CD4-positive, alpha-beta T cell (primary cell): Measurements from ENCODE around the gene ZNF391. TPM values are rescaled to one million over a fixed set of nuclear protein-coding genes. Genes with fewer than 3 reads are reported as not detected.

ENCODE experiments used
- ATAC-seq: fragments of 200-7000 bp; cut with Tn5 transposase; one replicate; pipeline ENCODE4 v1.10.0; 2022; ENCODE audit warnings: mild to moderate bottlenecking; ENCODE audit not compliant: poor library complexity
- CTCF ChIA-PET: fragments of 350-600 bp; sonication (Branson Sonifier 250); formaldehyde crosslinking; loops from one replicate; lab custom pipeline; 2021; ENCODE audit warnings: antibody characterized with exemption, inconsistent platforms; lab: Charles Lee
- POLR2A ChIA-PET: fragments of 350-600 bp; sonication (Branson Sonifier 250); formaldehyde crosslinking; loops from one replicate; lab custom pipeline; 2021; ENCODE audit warnings: antibody characterized with exemption, inconsistent platforms; lab: Charles Lee
- DNase-seq, 14 experiments: peaks; one replicate each; pipeline ENCODE4 v3.0.0-alpha.2; 2013 to 2020; ENCODE audit warnings: mixed read lengths in 2 of 14
- H3K27ac ChIP-seq, 2 donors: one replicate each; pipeline versions ENCODE4 v1.5.1 to v1.7.0; 2013; ENCODE audit warnings: low read length in 2 of 2, low read depth in 1 of 2, mild to moderate bottlenecking in 1 of 2
- H3K27me3 ChIP-seq, 2 experiments: 1 replicate in 1 of 2; 2 replicates in 1 of 2; pipeline versions ENCODE4 v1.6.1 to v1.7.0; 2013; ENCODE audit warnings: low read length in 2 of 2, control low read depth in 1 of 2, mild to moderate bottlenecking in 1 of 2, moderate library complexity in 1 of 2; ENCODE audit not compliant: insufficient read depth in 2 of 2, control insufficient read depth in 1 of 2
- H3K36me3 ChIP-seq: one replicate; pipeline ENCODE4 v1.6.1; 2013; ENCODE audit warnings: low read length, control low read depth; ENCODE audit not compliant: insufficient read depth
- H3K4me1 ChIP-seq: one replicate; pipeline ENCODE4 v1.6.1; 2013; ENCODE audit warnings: low read length, control low read depth; ENCODE audit not compliant: insufficient read depth
- H3K4me3 ChIP-seq: one replicate; pipeline ENCODE4 v1.5.1; 2013; ENCODE audit warnings: mild to moderate bottlenecking, low read length, moderate library complexity
- H3K9me3 ChIP-seq, 2 experiments: 1 replicate in 1 of 2; 2 replicates in 1 of 2; pipeline versions ENCODE4 v1.6.1 to v1.7.0; 2013; ENCODE audit warnings: low read length in 2 of 2, mild to moderate bottlenecking in 2 of 2, control low read depth in 1 of 2, moderate library complexity in 1 of 2; ENCODE audit not compliant: control insufficient read depth in 1 of 2, insufficient read depth in 1 of 2
- H3K27ac Mint-ChIP-seq: one replicate; pipeline ENCODE4 v1.8.0; 2020; ENCODE audit warnings: mixed read lengths
- H3K27me3 Mint-ChIP-seq: one replicate; pipeline ENCODE4 v1.8.0; 2021; ENCODE audit warnings: mixed read lengths
- H3K36me3 Mint-ChIP-seq: one replicate; pipeline ENCODE4 v1.8.0; 2021; ENCODE audit warnings: low read depth, mixed read lengths
- H3K4me1 Mint-ChIP-seq: one replicate; pipeline ENCODE4 v1.8.0; 2021; ENCODE audit warnings: low read depth, mixed read lengths
- H3K4me3 Mint-ChIP-seq: one replicate; pipeline ENCODE4 v1.8.0; 2020; ENCODE audit warnings: mild to moderate bottlenecking, mixed read lengths
- H3K9me3 Mint-ChIP-seq: one replicate; pipeline ENCODE4 v1.8.0; 2020; ENCODE audit warnings: mixed read lengths
- intact Hi-C, 2 experiments: fragments of 100-400 bp; cut with DNase I in 1 of 2; cut with micrococcal nuclease in 1 of 2; formaldehyde crosslinking; loops; one replicate each; pipeline versions ENCODE4 v1.15.1 to v1.9.0; 2023 to 2025; cut with DNase I, micrococcal nuclease
- total RNA-seq, 174 experiments: library from RNA in 2 of 174; stranded (reverse) in 2 of 174; gene quantifications; one replicate each; pipeline ENCODE4 v1.2.3 and lab custom pipeline; 2021 to 2026
- TF ChIP-seq, protein P1 (sequence below): fragments of 200-600 bp; IDR thresholded peaks from one replicate; pipeline ENCODE4 v1.8.0; 2022; ENCODE audit warnings: antibody characterized with exemption, mild to moderate bottlenecking

The ZNF391 gene
- total RNA-seq, 2 experiments from 2014 or later: 1.6 to 1.8 TPM

GRCh38 chr6:27394073-27394472, 5.5 kb downstream of the ZNF391 start:
- no peak overlapping the region for H3K27ac Mint-ChIP-seq
- ATAC-seq (no peak), DNase-seq (no peak)
- H3K27me3 Mint-ChIP-seq: no peaks in the 10 kb centered on the region
- TF ChIP-seq, protein P1, sequence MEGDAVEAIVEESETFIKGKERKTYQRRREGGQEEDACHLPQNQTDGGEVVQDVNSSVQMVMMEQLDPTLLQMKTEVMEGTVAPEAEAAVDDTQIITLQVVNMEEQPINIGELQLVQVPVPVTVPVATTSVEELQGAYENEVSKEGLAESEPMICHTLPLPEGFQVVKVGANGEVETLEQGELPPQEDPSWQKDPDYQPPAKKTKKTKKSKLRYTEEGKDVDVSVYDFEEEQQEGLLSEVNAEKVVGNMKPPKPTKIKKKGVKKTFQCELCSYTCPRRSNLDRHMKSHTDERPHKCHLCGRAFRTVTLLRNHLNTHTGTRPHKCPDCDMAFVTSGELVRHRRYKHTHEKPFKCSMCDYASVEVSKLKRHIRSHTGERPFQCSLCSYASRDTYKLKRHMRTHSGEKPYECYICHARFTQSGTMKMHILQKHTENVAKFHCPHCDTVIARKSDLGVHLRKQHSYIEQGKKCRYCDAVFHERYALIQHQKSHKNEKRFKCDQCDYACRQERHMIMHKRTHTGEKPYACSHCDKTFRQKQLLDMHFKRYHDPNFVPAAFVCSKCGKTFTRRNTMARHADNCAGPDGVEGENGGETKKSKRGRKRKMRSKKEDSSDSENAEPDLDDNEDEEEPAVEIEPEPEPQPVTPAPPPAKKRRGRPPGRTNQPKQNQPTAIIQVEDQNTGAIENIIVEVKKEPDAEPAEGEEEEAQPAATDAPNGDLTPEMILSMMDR: no peak
- peaks cover under 1 to 14% of the 10 kb centered on the region in 2 experiments for H3K9me3 ChIP-seq
- ChIA-PET POLR2A (no interaction called here), CTCF (no interaction called here)
- no peak overlapping the region for H3K4me3 ChIP-seq
- H3K27ac ChIP-seq: no peak overlapping the region
- peaks cover 46% of the 10 kb centered on the region for H3K36me3 Mint-ChIP-seq
- no peaks in the 10 kb centered on the region for H3K27me3 ChIP-seq
- no peaks in the 10 kb centered on the region for H3K36me3 ChIP-seq
- H3K4me3 Mint-ChIP-seq: no peak overlapping the region
- peaks cover 13% of the 10 kb centered on the region for H3K4me1 Mint-ChIP-seq
- H3K4me1 ChIP-seq: peaks cover 5% of the 10 kb centered on the region
- intact Hi-C loops: loop anchor here in 1 of 2 experiments (5.0 kb wide), 2 partner anchors 78 to 358 kb away; partner anchors contain the start of gene ZNF184
- peaks cover under 1% of the 10 kb centered on the region for H3K9me3 Mint-ChIP-seq

DNA sequence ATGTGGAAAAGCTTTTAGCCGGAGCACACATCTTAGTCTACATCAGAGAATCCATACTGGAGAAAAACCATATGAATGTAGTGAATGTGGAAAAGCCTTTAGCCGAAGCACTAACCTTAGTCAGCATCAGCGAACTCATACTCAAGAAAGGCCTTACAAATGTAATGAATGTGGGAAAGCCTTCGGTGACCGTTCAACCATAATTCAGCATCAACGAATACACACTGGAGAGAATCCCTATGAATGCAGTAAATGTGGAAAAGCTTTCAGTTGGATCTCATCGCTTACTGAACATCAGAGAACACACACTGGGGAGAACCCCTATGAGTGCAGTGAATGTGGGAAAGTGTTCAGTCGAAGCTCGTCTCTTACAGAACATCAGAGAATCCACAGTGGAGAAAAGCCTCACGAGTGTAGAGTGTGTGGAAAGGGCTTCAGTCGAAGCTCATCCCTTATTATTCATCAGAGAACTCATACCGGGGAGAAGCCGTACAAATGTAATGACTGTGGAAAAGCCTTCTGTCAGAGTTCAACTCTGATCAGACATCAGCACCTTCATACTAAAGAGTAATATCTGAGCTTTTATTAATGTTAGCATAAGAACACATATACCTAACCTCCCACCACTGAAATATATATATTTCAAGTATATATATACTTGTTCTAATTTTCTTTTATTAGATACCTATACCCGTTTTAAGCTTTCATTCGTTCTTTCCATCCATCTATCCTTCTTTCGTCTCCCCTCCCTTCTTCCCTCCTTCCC, 12.5 kb downstream of the ZNF391 start:
- H3K36me3 ChIP-seq: peaks cover 3% of the 10 kb centered on the region
- DNase-seq (no peak), ATAC-seq (no peak)
- Mint-ChIP-seq H3K9me3 (peaks cover 26% of the 10 kb centered on the region), H3K27ac (no peak overlapping the region), H3K36me3 (peaks cover 80% of the 10 kb centered on the region), H3K4me3 (no peak overlapping the region), H3K4me1 (no peaks in the 10 kb centered on the region), H3K27me3 (no peaks in the 10 kb centered on the region)
- H3K27me3 ChIP-seq: peaks cover 0 to 3% of the 10 kb centered on the region in 2 experiments
- intact Hi-C loops: no loop called here
- POLR2A ChIA-PET: interaction anchor here (0.5 kb wide), 1 partner anchor 35 kb away, joined by 3 read pairs; no protein-coding TSS in a partner anchor
- TF ChIP-seq, protein P1: no peak
- H3K9me3 ChIP-seq: peaks cover 10 to 50% of the 10 kb centered on the region in 2 experiments
- no peak overlapping the region for H3K4me3 ChIP-seq
- no peaks in the 10 kb centered on the region for H3K4me1 ChIP-seq
- H3K27ac ChIP-seq: no peak overlapping the region
- CTCF ChIA-PET: no interaction called here

DNA sequence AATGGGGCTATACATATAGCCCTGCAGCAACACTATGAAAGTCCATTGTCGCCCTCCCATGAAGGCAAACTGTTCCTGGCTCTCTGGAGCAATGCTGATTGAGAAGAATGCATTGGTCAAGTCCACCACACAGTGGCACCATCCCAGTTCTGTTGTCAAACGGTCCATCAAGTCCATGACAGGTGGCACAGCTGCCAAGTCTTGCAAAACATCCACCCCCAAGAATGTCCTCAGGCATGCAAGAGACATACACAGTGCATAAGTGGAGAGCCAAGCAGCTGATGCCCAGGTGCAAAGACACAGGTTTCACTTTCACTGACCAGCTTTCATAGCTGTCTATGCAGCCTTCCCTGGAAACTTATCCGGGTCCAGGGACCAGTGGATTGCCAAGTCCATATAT, 17.5 kb downstream of the ZNF391 start:
- no peaks in the 10 kb centered on the region for H3K4me1 Mint-ChIP-seq
- H3K27me3 ChIP-seq: peaks cover 0 to 3% of the 10 kb centered on the region in 2 experiments
- CTCF ChIA-PET: no interaction called here
- H3K9me3 ChIP-seq: peaks cover 0 to 29% of the 10 kb centered on the region in 2 experiments
- H3K9me3 Mint-ChIP-seq: peaks cover 11% of the 10 kb centered on the region
- ATAC-seq (no peak), DNase-seq (no peak)
- no peak overlapping the region for H3K4me3 Mint-ChIP-seq
- no peak overlapping the region for H3K27ac Mint-ChIP-seq
- H3K4me3 ChIP-seq: no peak overlapping the region
- H3K36me3 ChIP-seq: no peaks in the 10 kb centered on the region
- intact Hi-C loops: no loop called here
- peaks cover 33% of the 10 kb centered on the region for H3K36me3 Mint-ChIP-seq
- no peaks in the 10 kb centered on the region for H3K4me1 ChIP-seq
- TF ChIP-seq, protein P1: no peak
- H3K27me3 Mint-ChIP-seq: no peaks in the 10 kb centered on the region
- H3K27ac ChIP-seq: no peak overlapping the region
- POLR2A ChIA-PET: no interaction called here
